K562 (cell line): ENCODE results near the gene SYNRG. TPM values are rescaled to one million over a fixed set of nuclear protein-coding genes. Genes with fewer than 3 reads are reported as not detected.
A peak's percentile ranks its signal among the peaks of the same experiment; 100 is the strongest.

Experiments
- BACH1 ChIP-seq: fragments of 200-800 bp; sonication (Bioruptor generic); IDR thresholded peaks from 2 replicates; pipeline ENCODE4 v1.6.1; 2016; ENCODE audit warnings: missing genetic modification characterization, missing compliant biosample characterization
- CCNT2 ChIP-seq: IDR thresholded peaks from 2 replicates; pipeline ENCODE4 v1.6.1; 2011; ENCODE audit warnings: borderline replicate concordance, low read depth, mild to moderate bottlenecking, moderate library complexity, mixed read lengths, low read length; ENCODE audit not compliant: insufficient read length; ENCODE audit errors: extremely low read depth
- CHD2 ChIP-seq: IDR thresholded peaks from 2 replicates; pipeline ENCODE4 v1.6.1; 2011; ENCODE audit warnings: low read depth, low read length
- GATAD2B ChIP-seq: fragments of 450-650 bp; IDR thresholded peaks from 2 replicates; pipeline ENCODE4 v1.6.1; 2017; ENCODE audit warnings: mild to moderate bottlenecking, borderline replicate concordance
- HCFC1 ChIP-seq: IDR thresholded peaks from 2 replicates; pipeline ENCODE4 v1.6.1; 2012; ENCODE audit warnings: low read depth, low read length, improper control_type of control experiment
- NCOR1 ChIP-seq: fragments of 450-650 bp; IDR thresholded peaks from 2 replicates; pipeline ENCODE4 v1.6.1; 2016; ENCODE audit warnings: mild to moderate bottlenecking, moderate library complexity
- NEUROD1 ChIP-seq: fragments of 150-350 bp; IDR thresholded peaks from 2 replicates; pipeline ENCODE4 v1.6.1; 2014; ENCODE audit warnings: borderline replicate concordance, low read length, low read depth; ENCODE audit not compliant: partially characterized antibody
- NFXL1 ChIP-seq: fragments of 450-650 bp; formaldehyde crosslinking; IDR thresholded peaks from 2 replicates; pipeline ENCODE4 v1.4.0; 2021; ENCODE audit warnings: mild to moderate bottlenecking
- PHF8 ChIP-seq: fragments of 200-600 bp; sonication (generic); IDR thresholded peaks from 2 replicates; pipeline ENCODE4 v1.6.1; 2012; ENCODE audit warnings: mixed run types, mild to moderate bottlenecking, inconsistent platforms, low read length, moderate library complexity, borderline replicate concordance
- POLR2A ChIP-seq: fragments of 450-650 bp; conservative IDR thresholded peaks from 2 replicates; pipeline ENCODE4 v1.6.1; 2016
- POLR2B ChIP-seq: fragments of 450-650 bp; IDR thresholded peaks from 2 replicates; pipeline ENCODE4 v1.6.1; 2018; ENCODE audit warnings: low read depth; ENCODE audit not compliant: partially characterized antibody
- RBM39 ChIP-seq: fragments of 200-400 bp; formaldehyde crosslinking; optimal IDR thresholded peaks from 2 replicates; pipeline ENCODE3; 2018; ENCODE audit warnings: low read depth, low read length
- RNF2 ChIP-seq: sonication (generic); IDR thresholded peaks from 2 replicates; pipeline ENCODE4 v1.6.1; 2016
- SETDB1 ChIP-seq: IDR thresholded peaks from one replicate; pipeline ENCODE4 v1.6.1; 2012; ENCODE audit warnings: low read length, control low read depth, inconsistent platforms
- SUPT5H ChIP-seq: fragments of 450-650 bp; IDR thresholded peaks from 2 replicates; pipeline ENCODE4 v1.6.1; 2016
- TEAD2 ChIP-seq: fragments of 450-650 bp; IDR thresholded peaks from 2 replicates; pipeline ENCODE4 v1.6.1; 2016; ENCODE audit warnings: missing genetic modification characterization, control low read depth, missing compliant biosample characterization
- ZNF217 ChIP-seq: sonication (generic); formaldehyde crosslinking; IDR thresholded peaks from 2 replicates; pipeline ENCODE4 v1.8.0; 2022; ENCODE audit warnings: mild to moderate bottlenecking, missing genetic modification reagents
- ZNF24 ChIP-seq: fragments of 450-650 bp; IDR thresholded peaks from 2 replicates; pipeline ENCODE4 v1.6.1; 2016
- ZNF263 ChIP-seq: sonication (generic); formaldehyde crosslinking; IDR thresholded peaks from 2 replicates; pipeline ENCODE4 v1.8.0; 2022; ENCODE audit warnings: mild to moderate bottlenecking, missing genetic modification reagents, borderline replicate concordance
- ZNF274 ChIP-seq: IDR thresholded peaks from 2 replicates; pipeline ENCODE4 v1.6.1; 2011; ENCODE audit warnings: low read depth, mild to moderate bottlenecking, low read length, moderate library complexity, borderline replicate concordance
- polyA plus RNA-seq, 8 experiments: library from polyadenylated mRNA; depleted of rRNA in 4 of 8; stranded (reverse) in 5 of 8; unstranded in 3 of 8; fragments of >200 nt; fragmentation: Nextera tagmentation in 2 of 8; fragmentation: Illumina TruSeq in 1 of 8; extraction: Ambion mirVana in 2 of 8; extraction: Trizol in 1 of 8; gene quantifications; 2 replicates each; pipeline versions ENCODE4 v1.2.1 to v1.2.3, GENCODE V29; 2011 to 2014; ENCODE audit warnings: inconsistent platforms in 1 of 8, missing spikeins in 1 of 8
- total RNA-seq, 7 experiments: library from RNA; depleted of rRNA in 6 of 7; stranded (reverse); fragments of >200 nt in 6 of 7; fragmentation: Illumina TruSeq in 2 of 7; extraction: Trizol in 2 of 7; gene quantifications; 2 replicates each; pipeline versions ENCODE4 v1.2.1 to v1.2.3, GENCODE V29; 2011 to 2021; ENCODE audit warnings: low replicate concordance in 1 of 7
- TF ChIP-seq, protein P1 (sequence below): fragments of 450-650 bp; IDR thresholded peaks from 2 replicates; pipeline ENCODE4 v1.6.1; 2016
- TF ChIP-seq, protein P2 (sequence below): sonication (generic); formaldehyde crosslinking; IDR thresholded peaks from 2 replicates; pipeline ENCODE4 v1.8.1; 2022; ENCODE audit warnings: missing genetic modification reagents
- TF ChIP-seq, protein P3 (sequence below): IDR thresholded peaks from 2 replicates; pipeline ENCODE4 v1.6.1; 2011; ENCODE audit not compliant: insufficient read length; ENCODE audit errors: extremely low read depth
- TF ChIP-seq, protein P4 (sequence below): sonication (generic); formaldehyde crosslinking; IDR thresholded peaks from 2 replicates; pipeline ENCODE4 v1.8.0; 2023; ENCODE audit warnings: mild to moderate bottlenecking, missing genetic modification reagents

The SYNRG gene
- total and polyA plus RNA-seq, 9 of the 15 experiments (the other 6 are each of a cell fraction or from before 2014, with no cell fraction given), result 2.9 to 28.2 (median 15.1) TPM

DNA sequence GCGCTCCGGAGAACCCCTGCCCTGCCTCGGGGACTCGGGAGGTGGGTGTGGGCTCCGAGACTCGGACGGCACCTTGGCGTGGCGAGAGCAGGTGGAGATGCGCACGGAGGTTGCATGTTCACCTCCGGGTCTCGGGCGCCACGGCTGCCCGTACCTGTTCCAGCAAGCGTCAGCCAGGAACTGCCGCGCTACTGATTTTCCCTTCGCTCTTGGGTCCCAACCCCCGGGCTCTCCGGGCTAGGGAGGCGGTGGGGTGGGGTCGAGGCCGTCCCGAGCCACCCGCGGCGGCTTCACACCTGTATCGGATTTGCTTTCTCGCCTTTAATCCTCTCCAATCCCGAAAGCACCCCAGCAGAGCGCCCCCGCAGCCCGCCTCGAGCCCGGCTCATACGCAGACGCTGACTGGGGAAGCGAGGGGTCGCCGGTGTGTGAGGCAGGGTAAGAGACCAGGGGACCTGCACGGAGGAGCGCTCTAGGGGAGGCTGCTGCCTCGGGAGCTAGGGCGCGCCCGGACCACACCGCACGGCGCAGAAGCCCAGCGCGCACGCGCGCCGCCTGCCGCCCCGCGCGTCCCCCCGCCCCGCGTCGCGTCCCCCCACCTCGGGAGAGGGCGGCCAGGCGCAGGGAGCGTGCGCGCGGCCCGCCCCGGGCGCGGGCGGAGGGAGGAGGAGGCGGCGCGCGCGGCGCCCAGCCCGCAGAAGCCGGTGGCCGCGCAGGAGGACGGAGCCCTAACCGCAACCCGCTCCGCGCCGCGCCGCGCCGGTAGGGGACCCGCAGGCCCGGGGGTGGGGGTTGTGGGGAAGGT is 119.8 kb downstream of the SYNRG start, which contains the start of gene DUSP14 (continued):
- TF ChIP-seq NEUROD1, result no peak
- TF ChIP-seq NCOR1, result no peak
- TF ChIP-seq, protein P1, sequence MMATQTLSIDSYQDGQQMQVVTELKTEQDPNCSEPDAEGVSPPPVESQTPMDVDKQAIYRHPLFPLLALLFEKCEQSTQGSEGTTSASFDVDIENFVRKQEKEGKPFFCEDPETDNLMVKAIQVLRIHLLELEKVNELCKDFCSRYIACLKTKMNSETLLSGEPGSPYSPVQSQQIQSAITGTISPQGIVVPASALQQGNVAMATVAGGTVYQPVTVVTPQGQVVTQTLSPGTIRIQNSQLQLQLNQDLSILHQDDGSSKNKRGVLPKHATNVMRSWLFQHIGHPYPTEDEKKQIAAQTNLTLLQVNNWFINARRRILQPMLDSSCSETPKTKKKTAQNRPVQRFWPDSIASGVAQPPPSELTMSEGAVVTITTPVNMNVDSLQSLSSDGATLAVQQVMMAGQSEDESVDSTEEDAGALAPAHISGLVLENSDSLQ, result no peak
- TF ChIP-seq RNF2, result no peak
- no peak for TF ChIP-seq ZNF274
- TF ChIP-seq, protein P2, sequence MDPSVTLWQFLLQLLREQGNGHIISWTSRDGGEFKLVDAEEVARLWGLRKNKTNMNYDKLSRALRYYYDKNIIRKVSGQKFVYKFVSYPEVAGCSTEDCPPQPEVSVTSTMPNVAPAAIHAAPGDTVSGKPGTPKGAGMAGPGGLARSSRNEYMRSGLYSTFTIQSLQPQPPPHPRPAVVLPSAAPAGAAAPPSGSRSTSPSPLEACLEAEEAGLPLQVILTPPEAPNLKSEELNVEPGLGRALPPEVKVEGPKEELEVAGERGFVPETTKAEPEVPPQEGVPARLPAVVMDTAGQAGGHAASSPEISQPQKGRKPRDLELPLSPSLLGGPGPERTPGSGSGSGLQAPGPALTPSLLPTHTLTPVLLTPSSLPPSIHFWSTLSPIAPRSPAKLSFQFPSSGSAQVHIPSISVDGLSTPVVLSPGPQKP, result no peak
- no peak for TF ChIP-seq TEAD2
- no peak for TF ChIP-seq ZNF263
- peak; percentile 70; the same call in 1 of the 2 replicates for TF ChIP-seq PHF8
- TF ChIP-seq SUPT5H, result peak; percentile 76
- no peak for TF ChIP-seq CHD2
- no peak for TF ChIP-seq ZNF24
- TF ChIP-seq CCNT2, result peak; percentile 44
- TF ChIP-seq SETDB1, result no peak
- no peak for TF ChIP-seq NFXL1
- TF ChIP-seq, protein P3, sequence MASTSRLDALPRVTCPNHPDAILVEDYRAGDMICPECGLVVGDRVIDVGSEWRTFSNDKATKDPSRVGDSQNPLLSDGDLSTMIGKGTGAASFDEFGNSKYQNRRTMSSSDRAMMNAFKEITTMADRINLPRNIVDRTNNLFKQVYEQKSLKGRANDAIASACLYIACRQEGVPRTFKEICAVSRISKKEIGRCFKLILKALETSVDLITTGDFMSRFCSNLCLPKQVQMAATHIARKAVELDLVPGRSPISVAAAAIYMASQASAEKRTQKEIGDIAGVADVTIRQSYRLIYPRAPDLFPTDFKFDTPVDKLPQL, result no peak
- TF ChIP-seq ZNF217 (CRISPR knock-in tag), result no peak
- 0 out of 2 replicates have a peak, but pooled peaks have one; percentile 22 for TF ChIP-seq GATAD2B
- TF ChIP-seq HCFC1, result no peak
- TF ChIP-seq POLR2B, result peak; percentile 49
- TF ChIP-seq, protein P4, sequence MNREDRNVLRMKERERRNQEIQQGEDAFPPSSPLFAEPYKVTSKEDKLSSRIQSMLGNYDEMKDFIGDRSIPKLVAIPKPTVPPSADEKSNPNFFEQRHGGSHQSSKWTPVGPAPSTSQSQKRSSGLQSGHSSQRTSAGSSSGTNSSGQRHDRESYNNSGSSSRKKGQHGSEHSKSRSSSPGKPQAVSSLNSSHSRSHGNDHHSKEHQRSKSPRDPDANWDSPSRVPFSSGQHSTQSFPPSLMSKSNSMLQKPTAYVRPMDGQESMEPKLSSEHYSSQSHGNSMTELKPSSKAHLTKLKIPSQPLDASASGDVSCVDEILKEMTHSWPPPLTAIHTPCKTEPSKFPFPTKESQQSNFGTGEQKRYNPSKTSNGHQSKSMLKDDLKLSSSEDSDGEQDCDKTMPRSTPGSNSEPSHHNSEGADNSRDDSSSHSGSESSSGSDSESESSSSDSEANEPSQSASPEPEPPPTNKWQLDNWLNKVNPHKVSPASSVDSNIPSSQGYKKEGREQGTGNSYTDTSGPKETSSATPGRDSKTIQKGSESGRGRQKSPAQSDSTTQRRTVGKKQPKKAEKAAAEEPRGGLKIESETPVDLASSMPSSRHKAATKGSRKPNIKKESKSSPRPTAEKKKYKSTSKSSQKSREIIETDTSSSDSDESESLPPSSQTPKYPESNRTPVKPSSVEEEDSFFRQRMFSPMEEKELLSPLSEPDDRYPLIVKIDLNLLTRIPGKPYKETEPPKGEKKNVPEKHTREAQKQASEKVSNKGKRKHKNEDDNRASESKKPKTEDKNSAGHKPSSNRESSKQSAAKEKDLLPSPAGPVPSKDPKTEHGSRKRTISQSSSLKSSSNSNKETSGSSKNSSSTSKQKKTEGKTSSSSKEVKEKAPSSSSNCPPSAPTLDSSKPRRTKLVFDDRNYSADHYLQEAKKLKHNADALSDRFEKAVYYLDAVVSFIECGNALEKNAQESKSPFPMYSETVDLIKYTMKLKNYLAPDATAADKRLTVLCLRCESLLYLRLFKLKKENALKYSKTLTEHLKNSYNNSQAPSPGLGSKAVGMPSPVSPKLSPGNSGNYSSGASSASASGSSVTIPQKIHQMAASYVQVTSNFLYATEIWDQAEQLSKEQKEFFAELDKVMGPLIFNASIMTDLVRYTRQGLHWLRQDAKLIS (CRISPR knock-in tag), result no peak
- peak; percentile 80 for TF ChIP-seq POLR2A
- TF ChIP-seq RBM39, result no peak
- no peak for TF ChIP-seq BACH1 (tag)
